Measurements from ENCODE around the gene CACNA2D2.
A peak's percentile ranks its signal among the peaks of the same experiment; 100 is the strongest.

CACNA2D2 gene

GRCh38 chr3:50520849-50521248 lies 17.4 kb upstream of the CACNA2D2 start:
- peaks cover 8% of the 10 kb centered on the region; the same call in 1 of the 2 replicates for H4K20me1 ChIP-seq (ENCODE audit: insufficient read depth, low read length)
- H3K79me2 ChIP-seq (ENCODE audit: insufficient read depth, low read length), result no peaks in the 10 kb centered on the region
- peaks cover 13% of the 10 kb centered on the region for H3K27me3 ChIP-seq (ENCODE audit: insufficient read depth, low read length, poor library complexity)
- no peak overlapping the region for H3K4me3 ChIP-seq (ENCODE audit: low read depth in 1 of 2, low read length in 2 of 2)
- no peak overlapping the region for H3K27ac ChIP-seq (ENCODE audit: low read length)
- DNase-seq (no peak), ATAC-seq (ENCODE audit: insufficient read depth, low read depth) (no peak)
- no peak overlapping the region for H3K9ac ChIP-seq (ENCODE audit: low read depth, low read length)
- TF ChIP-seq CTCF (IDR thresholded peaks at IDR 0.05; ENCODE audit: borderline replicate concordance, extremely low read depth, low read length, poor library complexity, severe bottlenecking) (no peak), EZH2 (IDR thresholded peaks at IDR 0.05; ENCODE audit: borderline replicate concordance, low read depth, low read length, severe bottlenecking) (no peak)
- H2AFZ ChIP-seq (ENCODE audit: low read depth, low read length), result no peak overlapping the region
- no peak overlapping the region for H3K4me2 ChIP-seq (ENCODE audit: insufficient read depth, low read length)
- no peaks in the 10 kb centered on the region for H3K4me1 ChIP-seq (ENCODE audit: insufficient read depth, low read length)
- no peaks in the 10 kb centered on the region for H3K36me3 ChIP-seq (ENCODE audit: insufficient read depth, low read length)
- no peaks in the 10 kb centered on the region for H3K9me3 ChIP-seq (ENCODE audit: insufficient read depth, low read length, severe bottlenecking)

- H3K27ac ChIP-seq (ENCODE audit: low read length), result no peak overlapping the region
- peaks cover 19% of the 10 kb centered on the region for H3K27me3 ChIP-seq (ENCODE audit: insufficient read depth, low read length, poor library complexity)
- no peak for TF ChIP-seq EZH2 (IDR thresholded peaks at IDR 0.05; ENCODE audit: borderline replicate concordance, low read depth, low read length, severe bottlenecking)
- TF ChIP-seq CTCF (IDR thresholded peaks at IDR 0.05; ENCODE audit: borderline replicate concordance, extremely low read depth, low read length, poor library complexity, severe bottlenecking), result peak; percentile 96
- no peak overlapping the region for H3K9ac ChIP-seq (ENCODE audit: low read depth, low read length)
- H3K4me1 ChIP-seq (ENCODE audit: insufficient read depth, low read length), result no peaks in the 10 kb centered on the region
- ATAC-seq (ENCODE audit: insufficient read depth, low read depth), result peak; percentile 94
- no peaks in the 10 kb centered on the region for H3K9me3 ChIP-seq (ENCODE audit: insufficient read depth, low read length, severe bottlenecking)
- no peaks in the 10 kb centered on the region for H3K79me2 ChIP-seq (ENCODE audit: insufficient read depth, low read length)
- peaks cover 8% of the 10 kb centered on the region for H4K20me1 ChIP-seq (ENCODE audit: insufficient read depth, low read length)
- H3K4me3 ChIP-seq (ENCODE audit: low read depth in 1 of 2, low read length in 2 of 2), result no peak overlapping the region
- H3K36me3 ChIP-seq (ENCODE audit: insufficient read depth, low read length), result no peaks in the 10 kb centered on the region
- DNase-seq, result peak; percentile 76
- H3K4me2 ChIP-seq (ENCODE audit: insufficient read depth, low read length), result no peak overlapping the region
- H2AFZ ChIP-seq (ENCODE audit: low read depth, low read length), result no peak overlapping the region
Observed at GRCh38 chr3:50519471-50520089, 16.1 kb upstream of the CACNA2D2 start.

GRCh38 chr3:50518436-50518835 lies 15.0 kb upstream of the CACNA2D2 start:
- H3K9me3 ChIP-seq (ENCODE audit: insufficient read depth, low read length, severe bottlenecking), result no peaks in the 10 kb centered on the region
- H3K79me2 ChIP-seq (ENCODE audit: insufficient read depth, low read length), result no peaks in the 10 kb centered on the region
- H4K20me1 ChIP-seq (ENCODE audit: insufficient read depth, low read length), result peaks cover 13% of the 10 kb centered on the region
- no peak for ATAC-seq (ENCODE audit: insufficient read depth, low read depth)
- H3K9ac ChIP-seq (ENCODE audit: low read depth, low read length), result no peak overlapping the region
- no peaks in the 10 kb centered on the region for H3K36me3 ChIP-seq (ENCODE audit: insufficient read depth, low read length)
- H2AFZ ChIP-seq (ENCODE audit: low read depth, low read length), result no peak overlapping the region
- H3K4me1 ChIP-seq (ENCODE audit: insufficient read depth, low read length), result no peaks in the 10 kb centered on the region
- no peak overlapping the region for H3K4me2 ChIP-seq (ENCODE audit: insufficient read depth, low read length)
- no peak for DNase-seq
- no peak for TF ChIP-seq CTCF (IDR thresholded peaks at IDR 0.05; ENCODE audit: borderline replicate concordance, extremely low read depth, low read length, poor library complexity, severe bottlenecking)
- no peak for TF ChIP-seq EZH2 (IDR thresholded peaks at IDR 0.05; ENCODE audit: borderline replicate concordance, low read depth, low read length, severe bottlenecking)
- peaks cover 21% of the 10 kb centered on the region for H3K27me3 ChIP-seq (ENCODE audit: insufficient read depth, low read length, poor library complexity)
- no peak overlapping the region for H3K27ac ChIP-seq (ENCODE audit: low read length)
- H3K4me3 ChIP-seq (ENCODE audit: low read depth in 1 of 2, low read length in 2 of 2), result no peak overlapping the region

Data from DND-41 (cell line).